ENCODE data around the gene STX8. TPM values are rescaled to one million over a fixed set of nuclear protein-coding genes. Genes with fewer than 3 reads are reported as not detected.

STX8 gene
- total RNA-seq, 1 donor from 2014 or later, result 57.8 TPM

- H3K4me3 ChIP-seq (ENCODE audit: low read depth, low read length), result no peak overlapping the region
- DNase-seq (ENCODE audit: low read depth), result no peak
- TF ChIP-seq CTCF (conservative IDR thresholded peaks at IDR 0.05; ENCODE audit: low read depth, low read length), result no peak
These were observed 351.1 kb downstream of the STX8 start for GRCh38 chr17:9224485-9224884.

- no peak for TF ChIP-seq CTCF (conservative IDR thresholded peaks at IDR 0.05; ENCODE audit: low read depth, low read length)
- no peak overlapping the region for H3K4me3 ChIP-seq (ENCODE audit: low read depth, low read length)
- DNase-seq (ENCODE audit: low read depth), result no peak
These were observed 352.1 kb downstream of the STX8 start for GRCh38 chr17:9223531-9223930.

- no peak for DNase-seq (ENCODE audit: low read depth)
- TF ChIP-seq CTCF (conservative IDR thresholded peaks at IDR 0.05; ENCODE audit: low read depth, low read length), result no peak
- H3K4me3 ChIP-seq (ENCODE audit: low read depth, low read length), result no peak overlapping the region
These were observed 353.8 kb downstream of the STX8 start for GRCh38 chr17:9221922-9222180.

GRCh38 chr17:9221147-9221921 is 354.3 kb downstream of the STX8 start:
- H3K4me3 ChIP-seq (ENCODE audit: low read depth, low read length), result no peak overlapping the region
- TF ChIP-seq CTCF (conservative IDR thresholded peaks at IDR 0.05; ENCODE audit: low read depth, low read length), result no peak
- DNase-seq (ENCODE audit: low read depth), result no peak

- no peak for DNase-seq (ENCODE audit: low read depth)
- no peak overlapping the region for H3K4me3 ChIP-seq (ENCODE audit: low read depth, low read length)
- TF ChIP-seq CTCF (conservative IDR thresholded peaks at IDR 0.05; ENCODE audit: low read depth, low read length), result no peak
These were observed 355.0 kb downstream of the STX8 start for GRCh38 chr17:9220398-9221146.

GRCh38 chr17:9219631-9220397 is 355.8 kb downstream of the STX8 start:
- no peak for DNase-seq (ENCODE audit: low read depth)
- TF ChIP-seq CTCF (conservative IDR thresholded peaks at IDR 0.05; ENCODE audit: low read depth, low read length), result no peak

More at GRCh38 chr17:9219631-9220397, 355.8 kb downstream of the STX8 start:
- no peak overlapping the region for H3K4me3 ChIP-seq (ENCODE audit: low read depth, low read length)

All from epithelial cell of proximal tubule (primary cell).